Keratinocyte (primary cell): ENCODE measurements around the gene CEP164. TPM values are rescaled to one million over a fixed set of nuclear protein-coding genes. Genes with fewer than 3 reads are reported as not detected.

Experiments
- DNase-seq: peaks from one replicate; pipeline ENCODE4 v3.0.0-alpha.2; 2011; ENCODE audit warnings: low read depth, missing footprints, low spot score
- FAIRE-seq: peaks from 2 replicates; lab custom pipeline; 2011; peaks lifted over from hg19 to GRCh38; lab: Jason Lieb, UNC
- H2AFZ ChIP-seq: 2 replicates; pipeline ENCODE4 v1.6.0; 2012; ENCODE audit warnings: low read length, control low read depth, inconsistent platforms; ENCODE audit not compliant: control insufficient read depth
- H3K27ac ChIP-seq: 2 replicates; pipeline ENCODE4 v1.5.1; 2011; ENCODE audit warnings: low read length; ENCODE audit not compliant: control insufficient read depth, insufficient read depth
- H3K27me3 ChIP-seq: 3 replicates; pipeline ENCODE4 v1.6.0; 2011; ENCODE audit warnings: low read length; ENCODE audit not compliant: control insufficient read depth, insufficient read depth; ENCODE audit errors: extremely low read depth
- H3K36me3 ChIP-seq, 2 experiments: 2 replicates in 1 of 2; 3 replicates in 1 of 2; pipeline ENCODE4 v1.5.1; 2011; ENCODE audit warnings: low read length in 2 of 2, mild to moderate bottlenecking in 1 of 2; ENCODE audit not compliant: control insufficient read depth in 2 of 2, insufficient read depth in 2 of 2; ENCODE audit errors: extremely low read depth in 1 of 2
- H3K4me1 ChIP-seq: 3 replicates; pipeline ENCODE4 v1.5.1; 2011; ENCODE audit warnings: low read length; ENCODE audit not compliant: control insufficient read depth, insufficient read depth; ENCODE audit errors: extremely low read depth
- H3K4me2 ChIP-seq: 3 replicates; pipeline ENCODE4 v1.6.0; 2011; ENCODE audit warnings: low read depth, low read length; ENCODE audit not compliant: control insufficient read depth, insufficient read depth; ENCODE audit errors: extremely low read depth
- H3K4me3 ChIP-seq, 3 experiments: fragments of 200-600 bp in 1 of 3; sonication (generic) in 1 of 3; 2 replicates in 2 of 3; 3 replicates in 1 of 3; pipeline ENCODE4 v1.5.1; 2011 to 2016; ENCODE audit warnings: low read length in 3 of 3, mild to moderate bottlenecking in 3 of 3, control low read depth in 2 of 3, inconsistent platforms in 1 of 3, low read depth in 1 of 3, mixed read lengths in 1 of 3, mixed run types in 1 of 3, moderate library complexity in 1 of 3; ENCODE audit not compliant: control insufficient read depth in 2 of 3, insufficient read depth in 2 of 3; ENCODE audit errors: extremely low read depth in 1 of 3
- H3K79me2 ChIP-seq: 2 replicates; pipeline ENCODE4 v1.6.0; 2012; ENCODE audit warnings: low read length; ENCODE audit not compliant: control insufficient read depth, insufficient read depth
- H3K9ac ChIP-seq: 3 replicates; pipeline ENCODE4 v1.6.0; 2011; ENCODE audit warnings: low read length; ENCODE audit not compliant: control insufficient read depth, insufficient read depth; ENCODE audit errors: extremely low read depth
- H3K9me1 ChIP-seq: 3 replicates; pipeline ENCODE4 v1.6.0; 2011; ENCODE audit warnings: low read length; ENCODE audit not compliant: control insufficient read depth, insufficient read depth; ENCODE audit errors: extremely low read depth
- H3K9me3 ChIP-seq: 2 replicates; pipeline ENCODE4 v1.5.1; 2012; ENCODE audit warnings: low read depth, low read length; ENCODE audit not compliant: control insufficient read depth
- H4K20me1 ChIP-seq: 3 replicates; pipeline ENCODE4 v1.6.0; 2011; ENCODE audit warnings: low read length; ENCODE audit not compliant: control insufficient read depth, insufficient read depth; ENCODE audit errors: extremely low read depth
- EZH2 ChIP-seq: IDR thresholded peaks from one replicate; pipeline ENCODE4 v1.6.1; 2012; ENCODE audit warnings: inconsistent platforms, mild to moderate bottlenecking, low read length, moderate library complexity
- dilution Hi-C: fragments of 300-500 bp; cut with MboI; formaldehyde crosslinking; loops from one replicate; pipeline ENCODE4 v1.7.0; 2020; ENCODE audit warnings: low sequenced_read_pairs; ENCODE audit not compliant: extremely low pct_ligation_motif_present
- polyA plus RNA-seq, 5 experiments: library from polyadenylated mRNA; depleted of rRNA in 3 of 5; stranded (reverse) in 3 of 5; stranded (forward) in 1 of 5; unstranded in 1 of 5; fragments of >200 nt; gene quantifications; 1 replicate in 1 of 5; 2 replicates in 3 of 5; 3 replicates in 1 of 5; pipeline versions ENCODE4 v1.2.1 to v1.2.3, GENCODE V29; 2011 to 2012; ENCODE audit warnings: missing spikeins in 2 of 5, low read depth in 1 of 5, low replicate concordance in 1 of 5
- TF ChIP-seq, protein P1 (sequence below), 3 experiments: IDR thresholded peaks in 1 of 3; conservative IDR thresholded peaks in 1 of 3; optimal IDR thresholded peaks in 1 of 3; 2 replicates in 2 of 3; 3 replicates in 1 of 3; pipeline versions ENCODE3 to v1.5.1; 2011; ENCODE audit warnings: low read length in 3 of 3, mild to moderate bottlenecking in 3 of 3, moderate library complexity in 2 of 3, control low read depth in 1 of 3, inconsistent platforms in 1 of 3; ENCODE audit not compliant: insufficient read depth in 2 of 3; ENCODE audit errors: extremely low read depth in 1 of 3

CEP164 gene
- polyA plus RNA-seq, 1 donor (not counting 4 experiments of a cell fraction or from before 2014, with no cell fraction given) = 15.1 TPM

DNA sequence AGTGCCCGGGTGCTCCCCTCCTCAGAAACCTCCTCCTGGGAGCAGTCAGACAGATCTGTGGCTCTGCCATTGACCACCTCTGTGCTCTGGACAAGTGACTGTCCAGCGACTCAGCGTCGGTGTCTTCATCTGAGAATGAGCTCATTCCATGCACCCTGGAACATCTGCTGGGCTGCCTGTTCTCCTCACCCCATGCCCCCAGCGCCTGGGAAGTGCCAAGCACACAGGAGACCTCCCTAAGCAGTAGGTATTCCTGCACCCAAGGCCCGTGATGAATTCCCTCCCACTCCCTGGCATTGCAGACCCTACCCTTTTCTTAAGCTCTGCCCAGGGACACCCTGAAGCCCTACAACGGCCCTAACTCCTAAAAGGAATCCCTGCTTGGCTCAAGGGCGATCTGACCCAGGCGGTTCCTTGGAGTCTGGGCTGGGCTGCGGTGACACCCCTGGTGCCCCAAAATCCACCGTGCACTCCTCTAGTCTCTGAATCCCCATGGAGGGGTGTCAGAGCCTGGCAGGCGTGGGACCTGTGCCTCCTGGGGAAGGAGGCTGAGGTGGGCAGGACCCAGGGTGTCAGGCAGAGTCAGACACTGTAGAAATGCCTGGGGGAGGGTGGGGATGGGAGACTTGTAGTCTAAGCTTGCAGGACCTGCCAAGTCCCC, 92.0 kb downstream of the CEP164 start:
- Histone ChIP-seq H3K4me3 (no peak overlapping the region), H3K9ac (no peak overlapping the region), H3K27ac (no peak overlapping the region), H3K4me2 (no peak overlapping the region), H3K79me2 (no peaks in the 10 kb centered on the region), H3K9me1 (no peaks in the 10 kb centered on the region), H3K9me3 (no peaks in the 10 kb centered on the region), H3K27me3 (peaks cover 3% of the 10 kb centered on the region), H3K4me1 (no peaks in the 10 kb centered on the region), H4K20me1 (no peaks in the 10 kb centered on the region), H3K36me3 (no peaks in the 10 kb centered on the region), H2AFZ (no peak overlapping the region)
- DNase-seq (no peak), FAIRE-seq (no peak)
- dilution Hi-C loops = no loop called here
- TF ChIP-seq, protein P1, sequence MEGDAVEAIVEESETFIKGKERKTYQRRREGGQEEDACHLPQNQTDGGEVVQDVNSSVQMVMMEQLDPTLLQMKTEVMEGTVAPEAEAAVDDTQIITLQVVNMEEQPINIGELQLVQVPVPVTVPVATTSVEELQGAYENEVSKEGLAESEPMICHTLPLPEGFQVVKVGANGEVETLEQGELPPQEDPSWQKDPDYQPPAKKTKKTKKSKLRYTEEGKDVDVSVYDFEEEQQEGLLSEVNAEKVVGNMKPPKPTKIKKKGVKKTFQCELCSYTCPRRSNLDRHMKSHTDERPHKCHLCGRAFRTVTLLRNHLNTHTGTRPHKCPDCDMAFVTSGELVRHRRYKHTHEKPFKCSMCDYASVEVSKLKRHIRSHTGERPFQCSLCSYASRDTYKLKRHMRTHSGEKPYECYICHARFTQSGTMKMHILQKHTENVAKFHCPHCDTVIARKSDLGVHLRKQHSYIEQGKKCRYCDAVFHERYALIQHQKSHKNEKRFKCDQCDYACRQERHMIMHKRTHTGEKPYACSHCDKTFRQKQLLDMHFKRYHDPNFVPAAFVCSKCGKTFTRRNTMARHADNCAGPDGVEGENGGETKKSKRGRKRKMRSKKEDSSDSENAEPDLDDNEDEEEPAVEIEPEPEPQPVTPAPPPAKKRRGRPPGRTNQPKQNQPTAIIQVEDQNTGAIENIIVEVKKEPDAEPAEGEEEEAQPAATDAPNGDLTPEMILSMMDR (optimal IDR thresholded peaks at IDR 0.05 in 1 of 3, IDR thresholded peaks at IDR 0.05 in 1 of 3, conservative IDR thresholded peaks at IDR 0.05 in 1 of 3; ENCODE audit: extremely low read depth in 1 of 3, insufficient read depth in 2 of 3, low read length in 3 of 3) = no peak

DNA sequence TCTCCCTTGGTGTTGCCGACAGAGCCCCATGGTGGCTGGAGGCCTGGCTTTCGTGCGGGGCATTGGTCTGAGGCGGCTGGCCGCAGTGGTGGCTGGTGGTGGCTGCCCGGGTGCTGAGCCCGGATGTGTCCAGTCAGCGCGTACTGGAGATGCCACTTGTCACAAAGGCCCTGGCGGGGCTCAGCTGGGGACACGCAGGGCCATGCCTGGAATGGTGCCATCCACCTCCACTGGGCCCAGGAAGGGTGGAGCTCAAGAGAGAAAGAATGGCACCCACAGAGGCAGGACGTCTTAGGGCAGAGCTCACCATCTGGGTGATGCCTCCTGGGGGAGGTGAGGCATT, 92.5 kb downstream of the CEP164 start:
- Histone ChIP-seq H3K9me1 (no peaks in the 10 kb centered on the region), H3K9me3 (no peaks in the 10 kb centered on the region)
- dilution Hi-C loops = no loop called here

More for the DNA sequence above, 92.5 kb downstream of the CEP164 start:
- H3K79me2 ChIP-seq = no peaks in the 10 kb centered on the region
- no peak for FAIRE-seq
- no peak overlapping the region for H3K4me2 ChIP-seq
- DNase-seq = no peak
- H2AFZ ChIP-seq = no peak overlapping the region
- H3K27me3 ChIP-seq = peaks cover 3% of the 10 kb centered on the region
- no peak for TF ChIP-seq EZH2
- TF ChIP-seq, protein P1 (optimal IDR thresholded peaks at IDR 0.05 in 1 of 3, IDR thresholded peaks at IDR 0.05 in 1 of 3, conservative IDR thresholded peaks at IDR 0.05 in 1 of 3; ENCODE audit: extremely low read depth in 1 of 3, insufficient read depth in 2 of 3, low read length in 3 of 3) = no peak
- no peak overlapping the region for H3K4me3 ChIP-seq
- H4K20me1 ChIP-seq = no peaks in the 10 kb centered on the region
- H3K27ac ChIP-seq = no peak overlapping the region
- no peak overlapping the region for H3K9ac ChIP-seq
- H3K36me3 ChIP-seq = no peaks in the 10 kb centered on the region
- no peaks in the 10 kb centered on the region for H3K4me1 ChIP-seq
